Stimulated activated CD4-positive, alpha-beta T cell treated with anti-CD3 and anti-CD28 coated beads, Interleukin-15, amount 100 ng/mL, for 1 hour (primary cell): ENCODE measurements around the gene RBP4.

Source experiments
- DNase-seq, 2 donors: peaks; one replicate each; pipeline ENCODE4 v3.0.0-alpha.2; 2020; ENCODE audit warnings: low read depth in 1 of 2, low spot score in 1 of 2

Gene RBP4

GRCh38 chr10:93601146-93601773 lies at the start of gene RBP4:
Gene RBP4, minus strand, starts transcription at chr10:93601235. Its CDS starts 207 bp downstream, at chr10:93601028.
- no peak for DNase-seq

DNA sequence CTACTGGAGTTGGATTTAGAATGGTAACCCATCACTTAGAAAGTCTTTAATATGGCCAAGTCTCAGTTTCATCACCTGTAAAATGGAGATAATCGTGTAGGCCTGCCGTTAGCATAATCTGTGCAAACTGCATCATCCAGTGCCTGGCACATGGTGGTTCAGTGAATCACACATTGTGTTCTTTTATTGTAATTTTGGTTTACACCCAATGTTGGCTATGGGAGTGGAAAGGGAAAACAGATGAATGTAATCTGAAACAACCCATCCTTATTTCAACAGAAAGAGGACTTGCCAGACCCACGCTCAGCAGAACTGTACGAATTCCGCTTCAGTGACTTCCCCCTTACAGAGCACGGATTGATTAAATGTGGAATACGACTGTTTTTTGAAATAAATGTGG lies 38.8 kb upstream of the RBP4 start:
- no peak for DNase-seq

DNA sequence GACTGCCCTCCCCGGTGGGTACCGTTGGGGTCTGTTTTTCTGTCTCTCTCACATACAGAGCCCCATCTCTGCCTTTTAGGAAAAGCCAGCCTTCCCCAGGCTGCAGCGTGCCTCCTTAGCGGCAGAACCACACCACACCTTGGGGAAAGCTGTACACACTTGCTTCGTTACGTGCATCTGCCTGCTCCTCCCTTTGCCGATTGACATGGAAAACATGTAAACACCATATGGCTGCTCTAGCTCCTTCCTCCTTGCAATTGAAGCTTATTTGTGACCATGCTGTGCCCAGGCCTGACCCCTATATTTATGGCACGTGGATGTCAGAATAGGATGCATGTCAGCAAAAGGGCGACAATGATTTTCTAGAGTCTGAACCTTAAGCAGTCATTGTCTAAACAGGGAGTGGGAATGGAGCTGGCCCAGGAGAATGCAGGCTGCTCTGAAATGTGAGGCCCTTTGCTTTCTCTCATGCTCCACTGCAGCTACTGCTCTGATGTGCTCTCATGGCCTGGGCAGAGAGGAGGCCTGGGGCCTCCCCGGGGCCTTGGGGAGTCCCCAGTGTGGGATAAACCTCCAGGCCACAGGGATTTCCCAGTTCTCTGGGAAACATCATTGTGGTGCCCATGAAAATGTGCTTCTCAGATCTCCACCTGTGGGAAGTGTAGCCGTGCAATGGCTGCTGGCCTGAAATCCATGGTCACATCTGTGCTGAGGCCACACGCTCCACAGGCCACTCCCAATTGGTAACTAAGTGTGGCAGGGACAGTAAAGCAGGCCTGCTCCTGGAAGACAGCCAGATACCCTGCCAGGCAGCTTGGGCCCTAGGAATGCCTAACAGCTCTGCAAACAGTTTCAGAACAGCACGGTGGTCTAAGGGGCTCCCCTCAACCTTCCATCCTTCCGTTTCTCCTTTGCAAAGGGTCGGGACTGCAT lies 29.9 kb upstream of the RBP4 start:
- no peak for DNase-seq

- no peak for DNase-seq
These were observed 28.7 kb upstream of the RBP4 start for GRCh38 chr10:93629647-93630305.

GRCh38 chr10:93628858-93629257 lies 27.8 kb upstream of the RBP4 start:
- no peak for DNase-seq

- DNase-seq, result no peak
These were observed 21.9 kb upstream of the RBP4 start for GRCh38 chr10:93622942-93623341.

GRCh38 chr10:93620925-93621324 lies 19.9 kb upstream of the RBP4 start:
- DNase-seq, result no peak

GRCh38 chr10:93615576-93616235 lies 14.7 kb upstream of the RBP4 start:
- no peak for DNase-seq

GRCh38 chr10:93614101-93614825 lies 13.2 kb upstream of the RBP4 start:
- no peak for DNase-seq

- no peak for DNase-seq
These were observed 12.1 kb upstream of the RBP4 start for GRCh38 chr10:93613126-93613525.

DNA sequence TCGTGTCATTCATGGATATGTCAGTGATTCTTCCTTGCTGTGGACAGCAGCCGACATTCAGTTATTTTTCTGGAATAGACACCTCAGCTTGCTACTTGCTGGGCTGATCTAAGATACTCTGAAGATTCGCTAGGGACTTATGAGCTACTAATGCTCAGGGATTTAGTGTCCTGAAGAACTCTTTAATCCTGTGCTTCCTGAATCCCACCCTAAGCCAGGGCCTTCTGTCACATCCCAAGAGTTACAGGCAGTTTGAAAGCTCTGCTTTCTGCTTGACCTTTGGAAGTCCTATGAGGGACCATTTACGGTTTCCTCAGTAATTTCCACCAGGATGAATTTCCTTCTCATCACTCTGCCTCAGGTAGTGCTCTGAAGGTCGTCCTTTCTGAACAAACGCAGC lies 11.3 kb upstream of the RBP4 start, which contains the start of gene PDE6C:
TSS of gene PDE6C (plus strand) at position 227 of the 400 bp plus-strand sequence. CDS start 189 bp downstream, outside the sequence.
- no peak for DNase-seq

DNA sequence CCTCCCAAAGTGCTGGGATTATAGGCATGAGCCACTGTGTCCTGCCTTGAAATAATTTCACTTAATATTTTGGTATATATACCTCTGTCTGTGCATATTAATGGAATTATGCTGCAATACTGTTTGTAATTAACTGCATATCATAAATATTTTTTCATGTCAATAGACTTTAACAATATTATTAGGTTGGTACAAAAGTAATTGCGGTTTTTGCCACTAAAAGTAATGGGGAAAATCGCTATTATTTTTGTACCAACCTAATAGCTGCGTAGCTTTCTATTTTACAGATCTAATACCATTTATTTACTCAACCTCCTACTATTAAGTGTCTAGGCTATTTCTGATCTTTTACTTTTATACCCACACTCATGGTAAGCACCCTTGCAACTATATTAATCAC lies 7.4 kb upstream of the RBP4 start:
- DNase-seq, result no peak

- no peak for DNase-seq
These were observed 3.1 kb upstream of the RBP4 start for GRCh38 chr10:93604146-93604545.

DNA sequence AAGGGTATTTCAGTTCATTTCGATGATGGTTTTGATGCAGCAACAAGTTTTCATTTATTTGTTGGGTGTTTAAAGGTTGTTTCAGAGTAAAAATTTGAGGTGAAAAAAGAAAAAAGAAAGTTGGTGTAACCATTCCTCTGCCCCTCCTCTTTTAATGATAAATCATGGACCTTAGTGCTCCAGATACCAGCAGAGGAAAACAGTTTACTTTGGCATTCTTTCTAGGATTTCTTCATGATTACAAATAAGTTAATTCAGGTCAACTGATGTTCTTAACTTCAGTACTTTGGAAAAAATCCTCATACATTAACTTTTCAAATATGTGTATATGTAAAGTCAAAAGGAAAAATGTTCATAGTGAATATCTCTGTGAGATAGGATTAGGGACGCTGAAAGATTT lies 2.0 kb upstream of the RBP4 start:
- no peak for DNase-seq

DNA sequence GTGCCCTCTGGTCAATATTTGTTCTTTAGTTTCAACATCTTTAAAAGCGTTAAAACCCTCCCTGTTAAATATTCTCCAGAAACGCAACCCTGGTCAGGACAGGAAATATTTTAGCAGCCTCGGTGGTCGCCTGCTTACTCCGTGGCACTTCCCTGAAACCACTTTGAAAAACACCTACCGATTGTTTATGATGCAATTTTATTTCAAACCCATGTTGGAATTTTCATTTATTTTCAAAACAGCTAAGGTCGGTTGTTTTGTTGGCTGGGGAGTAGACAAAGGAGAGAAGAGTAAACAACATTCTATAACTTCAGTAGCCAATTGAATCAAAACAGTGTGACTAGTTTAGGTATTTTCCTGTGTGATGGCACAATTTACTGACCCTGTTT lies 733 bp upstream of the RBP4 start:
- no peak for DNase-seq

GRCh38 chr10:93600446-93601145 lies 439 bp downstream of the RBP4 start:
- no peak for DNase-seq

DNA sequence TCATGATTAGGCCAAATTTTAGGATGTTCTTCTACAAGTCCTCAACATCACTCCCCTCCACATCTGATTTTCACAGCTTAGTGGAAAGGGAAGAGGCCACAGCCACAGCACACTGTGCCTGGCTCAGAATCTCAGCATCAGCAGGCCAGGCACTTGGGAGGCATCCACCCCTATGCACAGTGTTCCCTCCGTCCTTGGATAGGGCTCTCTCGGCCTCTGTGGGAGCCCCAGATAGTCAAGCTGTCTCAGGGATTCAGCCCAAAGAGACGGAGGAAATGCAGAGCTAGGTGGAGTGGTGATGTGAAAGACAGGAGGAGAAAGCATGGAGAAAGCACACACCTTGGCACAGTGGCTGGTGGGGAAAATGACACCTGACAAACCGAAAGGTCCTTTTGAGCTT lies 1.3 kb downstream of the RBP4 start:
- no peak for DNase-seq

DNA sequence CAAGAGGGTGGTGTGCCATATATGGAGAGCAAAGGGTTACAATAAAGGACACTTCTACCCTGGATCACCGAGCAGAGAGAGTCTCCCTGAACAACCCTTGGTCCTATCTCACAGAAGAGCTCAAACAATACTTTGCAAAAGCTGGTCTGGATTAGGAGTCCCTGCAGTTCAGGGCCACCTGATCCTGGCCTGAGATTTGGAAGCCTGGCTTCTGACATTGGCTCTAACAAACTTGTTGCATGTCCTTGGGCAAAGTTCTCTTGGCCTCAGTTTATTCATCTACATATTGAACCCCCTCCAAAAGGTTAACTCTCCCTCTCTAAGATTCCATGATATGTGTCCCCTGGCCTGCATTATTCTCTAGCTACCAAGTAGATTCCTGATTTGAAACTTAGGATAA lies 1.7 kb downstream of the RBP4 start:
- no peak for DNase-seq

GRCh38 chr10:93598157-93598556 lies 2.9 kb downstream of the RBP4 start:
- DNase-seq, result no peak

- DNase-seq, result no peak
These were observed 3.9 kb downstream of the RBP4 start for GRCh38 chr10:93597075-93597599.
